AG09319 (cell line): ENCODE data around the gene PDE9A.

Source experiments
- DNase-seq: peaks from one replicate; pipeline ENCODE4 v3.0.0-alpha.2; 2010; ENCODE audit warnings: low read depth; ENCODE audit errors: extremely low read depth
- CTCF ChIP-seq: IDR thresholded peaks from 2 replicates; pipeline ENCODE4 v1.5.1; 2011; ENCODE audit warnings: low read depth, mild to moderate bottlenecking, inconsistent platforms, low read length, moderate library complexity

PDE9A gene

GRCh38 chr21:42660118-42660470 lies 6.7 kb downstream of the PDE9A start:
- TF ChIP-seq CTCF = no peak
- no peak for DNase-seq

- DNase-seq = no peak
- no peak for TF ChIP-seq CTCF
These were observed 8.4 kb downstream of the PDE9A start for GRCh38 chr21:42661688-42662429.

GRCh38 chr21:42662430-42663199 lies 9.2 kb downstream of the PDE9A start:
- TF ChIP-seq CTCF = no peak
- DNase-seq = no peak

GRCh38 chr21:42663200-42663750 lies 9.9 kb downstream of the PDE9A start:
- no peak for TF ChIP-seq CTCF
- no peak for DNase-seq

GRCh38 chr21:42663860-42664535 lies 10.6 kb downstream of the PDE9A start:
- no peak for TF ChIP-seq CTCF
- DNase-seq = no peak

- TF ChIP-seq CTCF = no peak
- no peak for DNase-seq
These were observed 11.2 kb downstream of the PDE9A start for GRCh38 chr21:42664614-42665013.
